Naive B cell (primary cell): Measurements from ENCODE around the gene CNTN5. TPM values are rescaled to one million over a fixed set of nuclear protein-coding genes. Genes with fewer than 3 reads are reported as not detected.

Experiments used
- ATAC-seq, 2 donors: fragments of 150-1000 bp; cut with Tn5 transposase; 2 replicates each; pipeline ENCODE4 v1.10.0; 2021; ENCODE audit warnings: low read depth in 2 of 2, mild to moderate bottlenecking in 2 of 2, moderate library complexity in 2 of 2
- DNase-seq: peaks from one replicate; pipeline ENCODE4 v3.0.0; 2022
- H3K27ac Mint-ChIP-seq, 6 donors: one replicate each; pipeline ENCODE4 v1.8.0; 2020 to 2022; ENCODE audit warnings: mild to moderate bottlenecking in 6 of 6, mixed read lengths in 6 of 6, moderate library complexity in 5 of 6, inconsistent platforms in 2 of 6
- H3K27me3 Mint-ChIP-seq, 3 donors: one replicate each; pipeline ENCODE4 v1.8.0; 2021 to 2022; ENCODE audit warnings: mixed read lengths in 3 of 3, mild to moderate bottlenecking in 1 of 3
- H3K36me3 Mint-ChIP-seq, 2 donors: one replicate each; pipeline ENCODE4 v1.8.0; 2020 to 2022; ENCODE audit warnings: mixed read lengths in 2 of 2, inconsistent platforms in 1 of 2, mild to moderate bottlenecking in 1 of 2
- H3K4me1 Mint-ChIP-seq, 3 donors: one replicate each; pipeline ENCODE4 v1.8.0; 2020 to 2022; ENCODE audit warnings: mixed read lengths in 3 of 3, inconsistent platforms in 1 of 3, mild to moderate bottlenecking in 1 of 3, moderate library complexity in 1 of 3
- H3K4me3 Mint-ChIP-seq, 8 donors: one replicate each; pipeline ENCODE4 v1.8.0; 2020 to 2022; ENCODE audit warnings: mild to moderate bottlenecking in 8 of 8, mixed read lengths in 8 of 8, moderate library complexity in 8 of 8, inconsistent platforms in 2 of 8
- H3K9me3 Mint-ChIP-seq, 7 donors: one replicate each; pipeline ENCODE4 v1.8.0; 2020 to 2022; ENCODE audit warnings: mixed read lengths in 7 of 7, mild to moderate bottlenecking in 5 of 7, inconsistent platforms in 2 of 7, moderate library complexity in 1 of 7
- polyA plus RNA-seq, 6 donors: library from polyadenylated mRNA; unstranded; fragments of 300-500 nt; fragmentation: Illumina TruSeq; gene quantifications; one replicate each; pipeline ENCODE4 v1.2.3, GENCODE V29; 2021; ENCODE audit warnings: low read depth in 6 of 6

Gene CNTN5
- polyA plus RNA-seq, 6 donors from 2014 or later, result not detected

DNA sequence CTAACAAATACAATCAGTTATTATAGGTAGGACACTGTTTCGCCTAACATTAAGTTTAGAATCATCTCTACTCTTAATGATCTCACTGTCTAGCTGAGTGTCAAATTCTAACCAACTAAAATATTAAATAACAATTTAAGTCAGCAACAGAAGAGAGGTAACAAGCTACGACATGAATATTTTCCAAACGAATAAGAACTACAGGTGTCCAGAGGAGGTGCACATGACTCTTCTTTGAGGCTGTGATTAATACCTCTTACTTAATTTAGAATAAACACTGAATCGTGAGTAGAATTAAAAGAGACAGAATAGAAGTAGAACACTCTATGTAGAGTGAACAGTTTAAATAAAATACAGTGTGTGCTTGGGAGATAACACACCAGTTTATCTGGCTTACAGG lies 1047.4 kb downstream of the CNTN5 start:
- DNase-seq, result no peak

DNA sequence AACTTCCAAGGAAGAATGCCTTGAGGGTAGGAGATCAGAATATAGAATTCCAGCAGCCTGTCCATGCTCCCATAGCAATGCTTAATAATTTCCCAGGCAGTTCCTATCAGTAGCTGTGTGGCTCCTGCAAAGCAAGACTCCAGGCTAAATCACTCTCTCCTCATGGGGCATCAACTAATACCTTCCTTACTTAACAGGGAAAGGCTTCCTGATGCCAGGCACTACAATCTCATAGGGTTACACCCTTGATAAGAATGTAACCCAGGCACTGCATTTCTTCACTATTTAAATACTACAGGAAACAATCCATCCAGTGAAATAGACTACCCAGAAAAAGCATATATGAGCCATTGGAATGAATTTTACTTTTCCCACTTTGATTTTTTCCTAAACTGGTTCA lies 1051.4 kb downstream of the CNTN5 start:
- no peaks in the 10 kb centered on the region for H3K4me1 Mint-ChIP-seq
- peaks cover 0 to 4% (median 0%) of the 10 kb centered on the region in 7 donors for H3K9me3 Mint-ChIP-seq
- ATAC-seq (no peak), DNase-seq (no peak)
- H3K27ac Mint-ChIP-seq, result no peak overlapping the region
- no peaks in the 10 kb centered on the region for H3K27me3 Mint-ChIP-seq
- no peaks in the 10 kb centered on the region for H3K36me3 Mint-ChIP-seq
- no peak overlapping the region for H3K4me3 Mint-ChIP-seq

More for the DNA sequence above, 1047.4 kb downstream of the CNTN5 start:
- H3K27ac Mint-ChIP-seq, result no peak overlapping the region
- H3K9me3 Mint-ChIP-seq, result no peaks in the 10 kb centered on the region
- H3K4me3 Mint-ChIP-seq, result no peak overlapping the region
- ATAC-seq, result no peak
- no peaks in the 10 kb centered on the region for H3K4me1 Mint-ChIP-seq
- no peaks in the 10 kb centered on the region for H3K36me3 Mint-ChIP-seq
- no peaks in the 10 kb centered on the region for H3K27me3 Mint-ChIP-seq

DNA sequence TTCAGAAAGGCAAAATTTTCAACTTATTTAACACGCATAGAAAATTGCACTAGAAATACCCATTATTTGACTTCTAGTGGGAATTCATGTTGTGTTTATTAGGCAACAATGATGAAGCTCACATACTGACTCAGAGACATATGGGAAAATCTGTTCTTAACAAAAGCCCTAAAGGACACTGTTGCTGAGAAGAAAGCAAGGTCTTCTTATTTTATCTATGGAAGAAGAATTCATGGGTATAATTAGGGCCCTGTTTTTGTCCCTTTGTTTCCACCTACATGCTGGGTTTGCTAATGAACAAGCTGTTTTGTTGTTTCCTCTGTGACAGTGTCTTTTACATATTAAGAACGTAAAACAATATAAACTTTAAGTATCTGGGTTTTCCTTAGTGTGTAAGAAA lies 1059.6 kb downstream of the CNTN5 start:
- no peak for ATAC-seq
- Mint-ChIP-seq H3K4me3 (no peak overlapping the region), H3K27ac (no peak overlapping the region), H3K4me1 (no peaks in the 10 kb centered on the region), H3K9me3 (peaks cover 0 to 12% (median 3%) of the 10 kb centered on the region in 7 donors), H3K27me3 (no peaks in the 10 kb centered on the region), H3K36me3 (no peaks in the 10 kb centered on the region)
- no peak for DNase-seq

DNA sequence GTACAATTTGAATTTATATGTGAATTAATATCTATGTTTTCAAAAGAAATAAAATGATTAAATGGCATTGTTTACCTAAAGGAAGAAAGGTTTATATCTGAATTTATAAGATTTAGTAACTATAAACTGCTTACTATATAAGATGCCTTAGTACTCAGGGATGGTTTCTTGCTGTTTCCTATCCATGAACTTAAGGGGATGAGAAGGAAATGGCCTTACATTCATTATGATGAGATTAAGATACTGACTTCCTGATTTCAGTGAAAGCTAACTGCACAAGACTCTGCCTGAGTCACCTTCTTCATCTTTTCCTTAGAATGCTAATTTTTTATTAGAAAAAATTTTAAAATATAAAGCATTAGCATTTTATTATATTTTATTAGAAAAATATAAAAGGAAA lies 1060.1 kb downstream of the CNTN5 start:
- peaks cover 0 to 12% (median 0%) of the 10 kb centered on the region in 7 donors for H3K9me3 Mint-ChIP-seq
- no peaks in the 10 kb centered on the region for H3K36me3 Mint-ChIP-seq
- no peaks in the 10 kb centered on the region for H3K27me3 Mint-ChIP-seq
- no peak overlapping the region for H3K4me3 Mint-ChIP-seq
- DNase-seq, result no peak
- ATAC-seq, result no peak
- H3K4me1 Mint-ChIP-seq, result no peaks in the 10 kb centered on the region
- no peak overlapping the region for H3K27ac Mint-ChIP-seq

DNA sequence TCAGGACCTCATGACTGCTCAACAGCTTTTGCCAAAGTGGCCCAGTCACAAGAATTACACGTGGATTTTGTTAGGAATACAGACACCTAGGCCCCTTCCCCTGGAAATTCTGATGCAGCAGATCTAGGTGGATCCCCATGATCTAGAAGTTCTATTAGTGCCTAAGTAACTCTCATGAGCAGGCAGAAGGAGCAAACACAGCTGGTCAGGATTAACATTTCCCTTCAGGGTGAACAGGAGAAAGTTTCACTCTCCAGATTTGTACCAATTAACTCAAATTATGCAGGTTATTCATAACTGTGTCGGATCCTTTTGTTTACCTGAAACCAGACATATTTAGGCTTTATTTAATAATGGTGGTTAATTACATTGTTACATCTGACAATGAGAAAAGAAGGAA lies 1072.9 kb downstream of the CNTN5 start:
- Mint-ChIP-seq H3K9me3 (peaks cover 0 to 16% (median 7%) of the 10 kb centered on the region in 7 donors), H3K36me3 (no peaks in the 10 kb centered on the region), H3K27ac (no peak overlapping the region), H3K4me3 (no peak overlapping the region), H3K4me1 (no peaks in the 10 kb centered on the region), H3K27me3 (no peaks in the 10 kb centered on the region)
- DNase-seq (no peak), ATAC-seq (no peak)

DNA sequence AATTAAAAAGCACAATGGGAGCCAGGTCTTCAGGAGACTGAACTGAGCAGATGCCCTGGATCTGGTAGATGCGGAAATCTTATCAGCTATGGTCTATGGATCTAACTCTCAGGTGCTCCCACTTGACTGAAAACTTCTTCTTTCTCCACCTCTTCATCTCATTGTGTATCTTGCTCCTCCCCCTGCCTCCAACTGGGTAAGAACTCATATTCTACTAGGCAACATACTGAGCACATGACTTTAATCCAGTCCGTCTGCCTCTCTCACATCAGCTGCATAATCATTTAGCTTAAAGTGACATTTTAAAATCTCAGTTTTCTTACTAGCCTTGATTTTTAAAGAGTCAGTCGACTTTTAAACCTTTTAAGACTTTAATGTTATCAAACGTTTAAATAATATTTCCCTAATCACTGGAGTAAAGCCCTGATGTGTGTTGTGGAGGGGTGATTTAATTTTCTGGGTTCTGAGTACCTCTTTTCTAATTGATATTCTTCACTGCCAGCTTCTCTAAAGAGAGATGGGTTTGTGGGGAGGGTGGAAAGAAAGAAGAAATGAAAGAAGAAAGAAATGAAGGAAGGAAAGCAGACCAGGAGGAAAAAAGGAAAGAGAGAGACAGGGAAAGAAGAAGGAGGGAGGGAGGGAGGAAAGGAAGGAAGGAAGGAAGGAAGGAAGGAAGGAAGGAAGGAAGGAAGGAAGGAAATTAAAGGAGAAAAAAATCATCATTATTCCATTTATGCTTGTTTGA lies 1073.5 kb downstream of the CNTN5 start:
- no peak overlapping the region for H3K27ac Mint-ChIP-seq
- no peak for DNase-seq
- peaks cover 0 to 16% (median 7%) of the 10 kb centered on the region in 7 donors for H3K9me3 Mint-ChIP-seq
- H3K4me1 Mint-ChIP-seq, result no peaks in the 10 kb centered on the region
- ATAC-seq, result no peak
- no peaks in the 10 kb centered on the region for H3K36me3 Mint-ChIP-seq
- H3K27me3 Mint-ChIP-seq, result no peaks in the 10 kb centered on the region
- peak overlapping the region in 1 of 8 donors; percentile 22 for H3K4me3 Mint-ChIP-seq

DNA sequence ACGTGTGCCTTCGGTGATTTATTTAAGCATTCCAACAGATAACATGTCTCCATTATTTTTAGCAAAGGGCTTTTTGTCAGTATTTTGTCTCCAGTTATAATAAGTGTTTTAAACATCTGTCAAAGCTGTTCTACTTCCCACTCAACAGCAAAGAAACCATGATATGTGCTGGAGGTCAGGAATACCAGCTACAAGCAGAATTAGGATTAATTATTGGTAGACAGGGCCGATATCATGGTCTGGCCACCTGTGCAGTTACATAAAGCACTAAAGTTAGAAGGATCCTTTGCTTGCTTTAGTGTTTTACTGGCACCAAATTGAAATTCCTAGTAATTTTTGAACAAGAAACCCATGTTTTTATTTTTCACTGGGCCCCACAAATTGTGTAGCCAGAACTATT lies 1075.1 kb downstream of the CNTN5 start:
- Mint-ChIP-seq H3K4me3 (no peak overlapping the region), H3K9me3 (peaks cover 0 to 13% (median 7%) of the 10 kb centered on the region in 7 donors), H3K36me3 (no peaks in the 10 kb centered on the region), H3K27me3 (no peaks in the 10 kb centered on the region), H3K27ac (no peak overlapping the region), H3K4me1 (no peaks in the 10 kb centered on the region)
- no peak for ATAC-seq
- DNase-seq, result no peak

DNA sequence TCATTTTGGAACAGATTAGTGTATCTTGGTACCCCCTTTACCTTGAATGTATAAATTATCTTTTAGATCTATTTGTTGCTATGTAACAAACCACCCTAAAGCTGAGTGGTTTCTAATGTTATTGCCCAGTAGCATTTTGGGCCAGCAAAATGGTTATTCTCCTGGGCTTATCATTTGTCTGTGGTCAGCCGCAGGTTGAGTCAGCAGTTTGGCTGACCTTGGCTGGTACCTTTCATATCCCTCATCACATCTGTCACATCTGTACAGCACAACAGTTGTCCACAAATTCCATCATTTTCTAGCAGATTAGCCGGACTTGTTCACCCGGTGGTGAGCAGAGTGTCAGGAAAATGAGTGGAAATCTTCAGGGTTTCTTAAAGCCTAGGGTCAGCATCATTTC lies 1077.8 kb downstream of the CNTN5 start:
- Mint-ChIP-seq H3K9me3 (peaks cover 0 to 16% (median 8%) of the 10 kb centered on the region in 7 donors), H3K36me3 (no peaks in the 10 kb centered on the region), H3K4me1 (no peaks in the 10 kb centered on the region), H3K27me3 (no peaks in the 10 kb centered on the region), H3K27ac (no peak overlapping the region), H3K4me3 (no peak overlapping the region)
- ATAC-seq (no peak), DNase-seq (no peak)

DNA sequence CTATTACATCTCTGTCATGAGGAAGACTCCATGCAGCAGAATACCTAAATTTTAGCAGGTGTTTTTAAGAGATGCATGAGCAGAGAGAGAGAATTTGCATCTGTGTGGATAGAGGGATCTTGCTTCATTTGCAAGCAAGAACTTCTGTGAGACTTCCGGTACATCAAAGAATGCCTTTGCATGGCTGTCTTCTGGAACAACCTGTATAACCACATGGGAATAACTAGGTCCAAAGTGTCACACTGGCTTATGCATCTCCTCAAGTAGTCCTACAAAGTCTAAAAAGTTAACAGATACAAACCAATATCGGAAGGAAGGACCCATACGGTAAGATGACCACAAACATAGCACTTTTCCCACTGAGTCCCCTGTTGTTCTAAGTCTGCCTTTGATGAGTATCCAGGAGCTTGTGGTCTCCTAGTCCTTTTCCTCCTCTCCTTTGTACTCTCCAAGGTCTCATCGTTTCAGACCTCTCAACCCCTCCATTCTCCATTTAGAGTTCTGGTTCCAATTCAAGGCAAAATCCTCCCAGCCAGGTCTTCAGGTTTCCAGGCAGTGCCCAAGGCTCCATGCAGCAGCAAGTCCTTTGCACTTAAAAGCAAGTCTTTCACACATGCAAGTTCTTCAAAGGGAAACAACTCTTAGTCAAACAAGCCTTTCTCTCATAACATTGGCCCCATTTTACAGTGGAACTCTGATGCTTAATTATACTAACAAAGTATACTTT lies 1084.7 kb downstream of the CNTN5 start:
- Mint-ChIP-seq H3K4me1 (no peaks in the 10 kb centered on the region), H3K36me3 (no peaks in the 10 kb centered on the region), H3K27ac (no peak overlapping the region), H3K9me3 (peaks cover 0 to 14% (median 6%) of the 10 kb centered on the region in 7 donors), H3K4me3 (no peak overlapping the region), H3K27me3 (no peaks in the 10 kb centered on the region)
- no peak for ATAC-seq
- no peak for DNase-seq

DNA sequence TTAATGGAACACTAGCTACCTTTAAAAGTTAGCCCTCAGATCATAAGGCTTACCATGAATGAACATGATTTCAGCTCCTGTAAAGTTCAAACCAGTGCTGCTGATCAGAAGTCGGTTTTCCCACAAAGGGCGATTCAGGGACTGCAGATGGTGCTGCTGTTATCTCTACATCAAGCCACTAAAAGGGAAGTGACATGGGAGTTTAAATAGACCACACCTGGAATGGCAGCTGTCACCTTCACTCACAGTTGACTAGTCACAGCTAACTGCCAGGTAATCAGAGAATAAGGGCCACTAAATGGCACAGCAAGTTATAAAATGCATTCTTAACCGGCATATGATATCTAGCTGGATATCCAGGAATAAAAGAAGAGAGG lies 1085.2 kb downstream of the CNTN5 start:
- no peak overlapping the region for H3K27ac Mint-ChIP-seq
- ATAC-seq (no peak), DNase-seq (no peak)
- H3K36me3 Mint-ChIP-seq, result no peaks in the 10 kb centered on the region
- H3K27me3 Mint-ChIP-seq, result no peaks in the 10 kb centered on the region
- H3K4me1 Mint-ChIP-seq, result no peaks in the 10 kb centered on the region
- H3K4me3 Mint-ChIP-seq, result no peak overlapping the region
- H3K9me3 Mint-ChIP-seq, result peaks cover 0 to 14% (median 6%) of the 10 kb centered on the region in 7 donors

DNA sequence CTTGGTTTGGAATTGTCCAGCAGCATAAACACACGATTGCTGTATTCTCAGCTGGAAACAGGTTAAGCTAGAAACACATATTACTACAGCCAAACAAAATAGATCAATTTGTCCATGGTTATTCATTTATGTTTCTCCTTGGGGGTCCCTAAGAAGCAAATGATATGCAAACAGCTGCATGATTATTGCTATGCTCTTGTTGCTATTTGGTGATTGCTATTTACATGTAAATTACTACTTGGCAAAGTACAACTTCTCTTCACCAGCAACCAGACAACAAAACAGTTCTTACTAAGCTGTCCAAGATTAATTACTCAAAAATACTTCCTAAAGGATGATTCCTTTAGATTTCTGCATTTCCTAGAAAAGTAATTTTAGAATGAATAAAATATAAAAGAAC lies 1098.4 kb downstream of the CNTN5 start:
- no peak overlapping the region for H3K4me3 Mint-ChIP-seq
- no peak for ATAC-seq
- no peaks in the 10 kb centered on the region for H3K36me3 Mint-ChIP-seq

DNA sequence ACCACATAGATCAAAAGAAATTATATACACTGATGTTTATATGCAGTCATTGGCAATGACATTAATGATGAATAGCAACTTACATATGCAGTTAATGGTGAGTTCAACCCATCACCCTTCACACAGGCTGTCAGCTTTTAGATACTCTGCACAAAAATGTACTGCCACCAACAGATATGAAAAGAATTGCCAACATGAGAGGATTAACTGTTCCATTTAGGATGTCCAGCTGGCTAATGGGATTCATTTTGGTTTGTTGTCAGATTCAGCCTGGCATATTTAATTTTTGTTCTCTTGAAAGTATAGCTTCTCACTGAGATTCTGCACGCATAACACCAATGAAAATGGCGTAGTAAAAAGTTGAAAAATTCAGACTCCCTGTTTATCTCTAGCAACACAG lies 1112.4 kb downstream of the CNTN5 start:
- Mint-ChIP-seq H3K4me3 (no peak overlapping the region), H3K4me1 (no peaks in the 10 kb centered on the region), H3K27me3 (no peaks in the 10 kb centered on the region), H3K36me3 (no peaks in the 10 kb centered on the region), H3K27ac (no peak overlapping the region), H3K9me3 (peaks cover 0 to 12% (median 6%) of the 10 kb centered on the region in 7 donors)
- ATAC-seq, result no peak
- DNase-seq, result no peak

More for the DNA sequence above, 1098.4 kb downstream of the CNTN5 start:
- H3K27ac Mint-ChIP-seq, result no peak overlapping the region
- peaks cover 0 to 8% (median 2%) of the 10 kb centered on the region in 7 donors for H3K9me3 Mint-ChIP-seq
- no peak for DNase-seq
- no peaks in the 10 kb centered on the region for H3K27me3 Mint-ChIP-seq
- H3K4me1 Mint-ChIP-seq, result no peaks in the 10 kb centered on the region

DNA sequence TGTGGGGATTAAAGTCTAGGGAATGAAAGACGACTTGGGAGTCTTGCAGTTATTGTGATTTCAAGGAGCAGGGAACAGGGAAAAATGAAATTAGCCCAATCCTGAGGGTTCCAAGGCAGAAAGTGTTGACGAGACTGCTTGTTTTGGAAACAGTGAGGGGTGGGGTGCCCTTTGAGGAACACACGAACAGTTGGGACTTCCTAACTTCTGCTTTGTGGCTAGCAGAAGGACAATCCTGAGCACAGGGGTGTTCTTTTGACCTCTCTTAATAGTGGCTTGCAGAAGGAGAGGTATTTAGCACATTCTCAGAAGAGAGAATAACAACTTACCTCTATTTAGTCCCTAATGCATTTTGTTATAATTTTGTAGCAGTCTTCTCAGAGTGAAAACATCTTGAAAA lies 1120.5 kb downstream of the CNTN5 start:
- no peak for ATAC-seq
- no peak for DNase-seq
- Mint-ChIP-seq H3K27me3 (no peaks in the 10 kb centered on the region), H3K4me3 (no peak overlapping the region), H3K9me3 (peaks cover 0 to 6% (median 4%) of the 10 kb centered on the region in 7 donors), H3K27ac (no peak overlapping the region), H3K36me3 (no peaks in the 10 kb centered on the region), H3K4me1 (no peaks in the 10 kb centered on the region)

DNA sequence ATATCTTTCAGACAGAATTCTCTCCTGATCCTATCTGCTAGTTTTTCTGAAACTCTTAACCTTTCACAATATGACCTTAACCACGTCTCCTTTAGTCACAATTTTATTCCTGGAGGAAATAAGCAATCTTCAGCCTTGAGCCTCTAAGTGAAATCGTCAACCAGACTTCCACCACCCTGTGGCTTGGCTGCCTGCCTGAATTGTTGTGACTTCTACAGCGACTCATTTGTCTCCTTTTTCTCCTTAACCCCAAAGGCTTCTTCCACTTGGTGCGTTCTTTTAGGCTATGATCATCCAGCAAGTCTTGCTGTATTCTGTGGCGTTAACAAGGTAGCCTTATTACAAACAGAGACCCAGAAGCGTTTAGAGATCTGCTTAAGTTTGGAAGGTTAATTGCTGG lies 1131.2 kb downstream of the CNTN5 start:
- no peaks in the 10 kb centered on the region for H3K36me3 Mint-ChIP-seq
- H3K27ac Mint-ChIP-seq, result no peak overlapping the region
- no peaks in the 10 kb centered on the region for H3K27me3 Mint-ChIP-seq
- DNase-seq, result no peak
- H3K9me3 Mint-ChIP-seq, result peaks cover 0 to 10% (median 5%) of the 10 kb centered on the region in 7 donors
- H3K4me3 Mint-ChIP-seq, result no peak overlapping the region
- no peaks in the 10 kb centered on the region for H3K4me1 Mint-ChIP-seq
- ATAC-seq, result no peak
